Hematopoietic multipotent progenitor cell treated with erythropoietin and hydrocortisone succinate and interleukin-3 and kit ligand, for 4 days (in vitro differentiated cells): ENCODE measurements around the gene ERVFRD-1.
A peak's percentile ranks its signal among the peaks of the same experiment; 100 is the strongest.

Source experiments
- DNase-seq: peaks from one replicate; pipeline ENCODE4 v3.0.0-alpha.2; 2015

ERVFRD-1 gene, protein sequence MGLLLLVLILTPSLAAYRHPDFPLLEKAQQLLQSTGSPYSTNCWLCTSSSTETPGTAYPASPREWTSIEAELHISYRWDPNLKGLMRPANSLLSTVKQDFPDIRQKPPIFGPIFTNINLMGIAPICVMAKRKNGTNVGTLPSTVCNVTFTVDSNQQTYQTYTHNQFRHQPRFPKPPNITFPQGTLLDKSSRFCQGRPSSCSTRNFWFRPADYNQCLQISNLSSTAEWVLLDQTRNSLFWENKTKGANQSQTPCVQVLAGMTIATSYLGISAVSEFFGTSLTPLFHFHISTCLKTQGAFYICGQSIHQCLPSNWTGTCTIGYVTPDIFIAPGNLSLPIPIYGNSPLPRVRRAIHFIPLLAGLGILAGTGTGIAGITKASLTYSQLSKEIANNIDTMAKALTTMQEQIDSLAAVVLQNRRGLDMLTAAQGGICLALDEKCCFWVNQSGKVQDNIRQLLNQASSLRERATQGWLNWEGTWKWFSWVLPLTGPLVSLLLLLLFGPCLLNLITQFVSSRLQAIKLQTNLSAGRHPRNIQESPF

DNA sequence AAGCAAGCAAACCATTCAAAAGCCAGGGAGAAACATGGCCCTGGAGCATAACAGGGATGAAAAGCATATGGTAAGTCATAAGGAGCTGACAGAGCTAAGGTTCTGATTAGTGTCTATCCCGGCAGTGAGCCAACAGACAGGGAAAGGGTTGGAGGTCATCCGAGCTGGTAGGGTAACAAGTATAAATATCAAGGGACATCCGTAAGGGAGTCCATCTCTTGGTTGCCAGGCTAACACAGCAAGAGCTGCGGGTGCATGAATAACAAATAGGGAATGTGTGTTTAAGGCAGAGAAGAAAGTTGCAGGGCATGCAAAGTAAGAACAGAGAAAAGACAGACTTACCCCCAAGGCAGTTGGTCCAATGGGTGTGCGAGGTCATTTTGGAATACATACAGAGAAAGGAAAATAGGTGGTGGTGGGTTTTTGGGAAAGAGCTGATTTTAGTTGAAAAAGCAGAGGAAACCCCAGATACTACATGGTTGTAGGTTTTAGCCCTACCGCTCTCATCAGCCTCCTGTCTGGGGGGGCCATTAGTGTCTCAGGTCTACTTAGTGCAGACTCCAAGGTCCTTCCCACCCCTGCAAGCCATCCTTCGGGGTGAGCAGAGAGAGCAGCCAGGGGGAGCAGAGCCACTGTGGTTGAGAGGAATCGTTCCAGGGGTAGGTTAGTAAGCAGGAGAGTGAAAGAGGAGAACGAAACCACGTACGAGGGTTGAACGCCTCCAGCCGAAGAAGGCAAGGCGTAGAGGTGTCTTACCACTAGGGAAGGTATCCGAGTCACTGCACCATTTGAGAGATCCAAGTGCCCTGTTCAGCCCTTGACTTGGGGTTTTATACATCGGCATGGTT lies at the start of gene ERVFRD-1:
Gene ERVFRD-1 (minus strand): TSS at position 805 of the 848 bp plus-strand sequence. CDS start 6,415 bp downstream, outside the sequence.
- no peak for DNase-seq

DNA sequence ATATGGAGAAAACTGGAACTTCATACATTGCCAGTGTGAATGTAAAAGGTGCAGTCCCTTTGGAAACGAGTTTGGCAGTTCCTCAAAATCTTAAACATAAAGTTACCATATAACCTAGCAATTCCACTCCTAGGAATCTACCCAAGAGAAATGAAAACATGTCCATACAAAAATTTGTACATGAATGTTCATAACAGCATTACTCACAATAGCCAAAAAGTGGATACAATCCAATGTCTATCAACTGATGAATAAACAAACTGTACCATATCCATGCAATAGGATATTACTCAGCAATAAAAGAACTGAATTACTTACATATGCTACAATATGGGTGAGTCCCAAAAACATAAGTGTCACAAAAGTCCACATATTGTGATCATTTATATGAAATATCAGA lies 48.7 kb upstream of the ERVFRD-1 start:
- DNase-seq, result no peak

DNA sequence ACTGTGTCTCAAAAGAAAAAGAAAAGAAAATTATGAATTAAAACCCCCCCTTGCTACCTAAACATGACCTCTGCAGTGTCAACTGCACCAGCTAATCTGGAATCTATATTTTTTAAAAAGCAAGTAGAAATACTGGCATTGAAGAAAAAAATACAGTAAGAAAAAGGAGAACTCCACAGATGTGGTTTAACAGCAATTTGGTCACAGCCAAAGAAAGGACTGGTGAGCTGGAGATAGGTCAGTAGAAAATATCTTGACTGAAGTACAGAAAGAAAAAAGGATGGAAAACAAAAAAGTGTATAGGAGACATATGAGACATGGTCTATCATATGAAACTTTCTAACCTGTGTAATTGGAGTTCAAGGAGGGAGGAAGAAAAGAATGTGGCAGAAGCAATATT lies 44.1 kb upstream of the ERVFRD-1 start:
- DNase-seq, result peak; percentile 51

DNA sequence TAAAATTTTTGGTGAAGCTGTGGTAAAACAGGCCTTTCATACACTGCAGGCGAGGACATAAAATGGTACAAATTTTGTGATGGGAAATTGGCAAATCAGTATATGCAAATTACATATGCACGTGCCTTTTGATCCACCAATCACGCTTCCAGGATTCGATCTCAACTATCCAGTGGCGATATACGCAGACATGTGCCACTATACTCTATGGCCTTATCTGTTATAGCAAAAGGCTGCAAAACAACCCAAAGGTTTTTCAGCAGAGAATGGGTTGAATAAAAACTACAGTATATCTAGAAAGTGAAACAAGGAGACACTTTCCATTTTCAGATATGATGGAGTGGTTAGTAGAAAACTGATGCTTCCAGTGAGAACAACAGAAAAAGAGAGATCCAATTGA lies 41.9 kb upstream of the ERVFRD-1 start:
- no peak for DNase-seq

DNA sequence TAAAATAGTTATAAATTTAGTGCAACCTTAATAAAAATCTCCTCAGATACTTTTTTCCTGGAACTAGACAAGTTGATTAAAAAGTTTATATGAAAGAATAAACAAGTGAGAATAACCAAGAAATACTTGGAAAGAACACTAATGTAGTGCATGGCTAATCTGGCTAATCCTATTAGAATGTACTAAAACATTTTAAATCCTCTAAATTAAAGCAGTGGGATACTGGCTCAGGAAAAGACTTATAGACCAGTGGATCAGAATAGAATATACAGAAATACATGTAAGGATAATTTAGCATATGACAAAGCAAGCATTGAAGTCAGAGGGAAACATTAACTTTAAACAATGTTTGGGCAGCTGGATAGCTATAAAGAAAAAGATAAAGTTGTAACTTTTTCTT lies 41.1 kb upstream of the ERVFRD-1 start:
- no peak for DNase-seq

DNA sequence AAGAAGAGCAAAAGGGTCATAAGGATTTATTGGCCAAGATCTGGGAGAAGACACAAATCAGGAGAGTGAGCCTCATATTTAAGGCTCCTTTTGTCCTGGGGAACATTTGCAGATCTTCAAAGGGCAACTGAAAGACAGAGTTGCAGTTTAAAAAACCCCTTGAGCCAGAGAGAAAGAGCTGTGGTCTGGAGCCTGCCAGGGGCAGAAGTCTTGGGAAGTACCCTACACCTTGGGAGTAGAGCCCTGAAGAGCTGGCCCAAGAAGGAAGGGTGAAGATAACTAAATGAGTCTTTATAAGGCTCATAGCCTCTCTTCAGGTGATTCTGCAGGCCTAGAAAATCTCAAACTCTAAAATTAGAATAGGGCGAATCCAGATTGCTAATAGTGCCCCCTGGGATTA lies 40.0 kb upstream of the ERVFRD-1 start:
- no peak for DNase-seq

DNA sequence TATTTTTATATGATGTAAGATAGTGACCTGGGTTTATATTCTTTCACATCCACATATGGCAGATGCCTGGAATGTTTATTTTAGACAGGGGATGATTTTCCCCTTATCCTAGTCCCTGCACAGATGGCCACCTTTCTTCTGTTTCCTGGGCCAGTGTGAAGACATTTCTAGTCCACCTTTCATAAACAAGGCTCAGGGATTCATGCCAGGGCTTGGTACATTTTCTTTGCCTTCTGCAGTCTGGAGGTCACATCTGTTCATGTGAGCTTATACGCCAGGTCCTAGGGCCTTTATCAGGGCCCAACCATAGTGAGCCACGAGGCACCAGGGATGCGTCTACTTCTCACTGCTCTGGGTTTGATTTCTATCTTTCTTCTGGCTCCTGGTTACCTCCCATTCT lies 38.0 kb upstream of the ERVFRD-1 start:
- no peak for DNase-seq

DNA sequence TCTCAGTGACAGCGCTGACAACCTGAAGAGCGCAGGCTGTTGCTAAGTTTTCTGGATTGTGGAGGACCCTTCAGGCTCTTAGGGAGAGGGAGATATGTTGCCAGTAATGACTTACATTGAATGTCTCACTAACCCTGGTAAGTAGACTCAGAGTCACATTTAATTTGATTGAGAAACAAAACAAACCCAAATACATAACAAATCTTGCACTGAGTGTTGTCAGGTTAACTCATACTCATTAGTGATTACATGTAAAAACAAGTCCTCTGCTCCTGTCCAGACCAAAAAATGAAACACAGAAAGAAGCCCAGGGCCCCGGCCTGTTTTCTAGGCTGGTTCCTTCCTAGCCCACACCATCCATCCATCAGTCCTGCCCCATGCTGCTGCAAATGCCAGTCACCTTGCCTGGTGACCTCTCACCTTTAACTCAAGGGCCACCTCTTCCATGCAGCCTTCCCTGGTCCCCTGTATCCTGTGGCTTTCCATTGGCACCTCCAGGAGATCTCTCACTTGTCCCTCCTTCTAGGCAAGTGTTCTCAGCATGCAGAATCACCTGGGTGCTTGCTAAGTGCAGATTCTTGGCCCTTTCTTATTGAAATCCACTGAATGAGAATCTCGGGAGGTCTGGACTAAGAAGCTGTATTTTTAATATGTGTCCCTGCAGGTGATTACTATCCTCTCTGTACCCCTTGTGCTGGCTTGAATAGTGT lies 34.7 kb upstream of the ERVFRD-1 start:
- DNase-seq, result no peak

GRCh38 chr6:11144393-11144851 lies 32.9 kb upstream of the ERVFRD-1 start:
- DNase-seq, result peak; percentile 83

DNA sequence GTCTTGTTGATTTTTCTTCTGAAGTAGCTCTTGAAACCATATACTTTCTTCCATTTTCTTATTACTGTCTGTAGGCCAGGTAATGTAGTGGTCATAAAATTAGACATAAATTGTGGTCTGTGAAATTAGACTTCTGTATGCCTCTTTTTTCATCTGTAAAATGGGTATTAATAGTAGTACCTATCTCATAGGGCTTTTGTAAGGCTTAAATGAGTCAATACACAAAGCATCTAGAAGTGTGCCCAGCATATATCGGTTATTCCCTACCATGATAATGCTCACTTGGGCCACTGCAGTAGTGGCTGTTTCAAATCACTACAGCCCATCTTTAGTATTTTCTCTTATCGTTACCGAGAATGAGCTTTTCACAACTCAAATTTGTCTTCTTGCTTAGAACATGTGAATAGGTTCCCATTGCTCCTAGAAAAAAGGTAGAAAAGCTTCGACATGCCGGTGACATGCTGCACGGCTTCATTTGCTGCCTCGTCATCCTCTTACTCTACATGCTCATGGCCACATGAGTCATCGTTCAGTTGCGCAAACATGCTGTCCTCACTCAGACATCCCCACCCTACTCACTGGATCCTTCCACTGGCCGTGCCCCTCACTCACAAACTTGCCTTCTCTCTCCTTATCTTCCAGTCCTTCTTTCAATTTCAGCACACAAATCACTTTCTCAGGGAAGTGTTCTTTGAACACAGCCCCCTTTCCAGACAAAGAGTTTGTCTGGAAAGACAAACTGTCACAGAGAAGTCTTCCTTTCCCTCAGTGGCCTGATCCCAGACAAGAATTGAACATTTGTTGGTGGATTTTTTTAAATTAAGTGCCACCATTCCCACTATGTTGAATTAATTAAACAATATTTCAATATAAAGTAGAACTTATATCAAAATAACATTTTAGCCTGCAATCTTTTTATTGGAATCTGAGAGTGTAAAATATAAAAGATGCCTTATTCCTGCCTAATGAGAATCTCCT lies 32.2 kb upstream of the ERVFRD-1 start:
- DNase-seq, result peak; percentile 72

GRCh38 chr6:11142296-11143027 lies 30.9 kb upstream of the ERVFRD-1 start:
- no peak for DNase-seq

DNA sequence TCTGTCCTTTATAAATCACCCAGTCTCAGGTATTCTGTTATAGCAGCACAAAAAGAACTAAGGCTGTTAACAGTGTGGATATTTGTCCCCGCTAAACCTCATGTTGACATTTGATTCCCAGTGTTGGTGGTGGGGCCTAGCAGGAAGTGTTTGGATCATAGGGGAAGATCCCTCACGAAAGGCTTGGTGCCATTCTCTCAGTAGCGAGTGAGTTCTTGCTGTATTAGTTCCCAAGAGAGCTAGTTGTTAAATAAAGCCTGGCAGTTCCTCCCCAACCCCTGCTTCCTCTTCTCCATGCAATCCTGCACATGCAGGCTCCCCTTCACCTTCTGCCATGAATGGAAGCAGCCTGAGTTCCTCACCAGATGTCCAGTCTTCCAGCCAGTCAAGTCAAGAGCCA lies 29.8 kb upstream of the ERVFRD-1 start:
- DNase-seq, result no peak

DNA sequence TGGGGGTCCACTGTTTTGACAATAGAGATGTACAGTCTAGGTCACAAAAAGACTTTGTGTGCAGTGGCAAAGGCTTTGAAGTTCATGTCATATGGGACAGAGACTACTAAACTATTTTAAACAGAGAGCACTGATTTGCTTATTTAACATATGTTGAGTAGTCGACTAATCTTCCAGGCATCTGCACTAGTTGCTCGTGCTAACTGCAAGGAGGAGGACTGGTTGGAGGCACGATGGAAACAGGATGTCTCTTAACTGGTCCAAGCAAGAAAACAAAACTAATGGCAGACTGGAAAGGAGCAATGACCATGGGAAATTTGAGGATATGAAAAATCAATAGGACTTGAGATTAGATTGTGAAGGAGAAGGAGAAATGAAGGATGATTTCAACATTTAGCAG lies 28.5 kb upstream of the ERVFRD-1 start:
- no peak for DNase-seq

DNA sequence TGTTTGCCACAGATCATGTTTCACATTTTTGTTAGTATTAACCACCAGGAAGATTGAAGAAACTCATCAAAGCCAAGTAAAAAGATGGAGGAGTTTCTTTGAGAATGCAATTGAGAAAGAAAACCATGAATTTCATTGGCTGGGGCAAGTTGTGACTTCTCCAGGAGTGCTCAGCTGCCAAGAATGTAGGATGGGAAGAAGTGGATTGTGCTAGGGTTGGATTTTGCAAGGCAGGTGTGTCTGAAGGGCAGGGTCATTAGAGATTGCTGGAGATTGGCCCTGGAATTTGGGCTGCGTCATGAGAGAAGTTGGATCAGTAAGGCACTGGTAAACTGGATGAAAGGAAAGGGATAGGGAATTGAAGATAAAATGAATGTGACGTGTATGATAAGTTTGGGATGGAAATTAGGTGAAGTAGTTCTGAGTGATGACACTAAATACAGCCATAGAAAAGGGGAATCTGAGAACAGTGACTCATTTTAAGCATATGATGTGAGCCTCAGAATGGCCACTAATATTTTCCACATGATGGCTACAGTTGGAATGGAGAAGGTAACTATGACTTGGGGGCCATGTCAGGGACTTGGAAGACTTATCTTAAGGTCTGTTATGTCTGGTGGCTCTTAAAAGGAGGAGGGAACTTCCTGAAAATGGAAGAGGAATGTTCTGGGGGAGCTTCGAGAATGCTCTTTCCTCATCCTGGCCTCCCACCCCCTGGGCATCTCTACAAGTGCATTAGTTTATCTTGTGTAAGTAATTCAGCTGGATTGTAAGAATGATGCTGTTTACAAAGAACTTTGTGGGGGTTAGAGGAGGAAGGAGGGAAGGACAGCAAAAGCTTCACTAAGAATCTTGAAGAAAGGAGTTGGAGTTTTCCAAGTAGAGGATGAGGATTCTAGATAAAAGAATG lies 27.8 kb upstream of the ERVFRD-1 start:
- DNase-seq, result no peak

GRCh38 chr6:11136809-11137208 lies 25.3 kb upstream of the ERVFRD-1 start:
- no peak for DNase-seq

- no peak for DNase-seq
Measured at GRCh38 chr6:11133281-11133680, 21.8 kb upstream of the ERVFRD-1 start.

- no peak for DNase-seq
Measured at GRCh38 chr6:11132194-11132888, 20.8 kb upstream of the ERVFRD-1 start.

GRCh38 chr6:11130605-11131004 lies 19.1 kb upstream of the ERVFRD-1 start:
- no peak for DNase-seq

DNA sequence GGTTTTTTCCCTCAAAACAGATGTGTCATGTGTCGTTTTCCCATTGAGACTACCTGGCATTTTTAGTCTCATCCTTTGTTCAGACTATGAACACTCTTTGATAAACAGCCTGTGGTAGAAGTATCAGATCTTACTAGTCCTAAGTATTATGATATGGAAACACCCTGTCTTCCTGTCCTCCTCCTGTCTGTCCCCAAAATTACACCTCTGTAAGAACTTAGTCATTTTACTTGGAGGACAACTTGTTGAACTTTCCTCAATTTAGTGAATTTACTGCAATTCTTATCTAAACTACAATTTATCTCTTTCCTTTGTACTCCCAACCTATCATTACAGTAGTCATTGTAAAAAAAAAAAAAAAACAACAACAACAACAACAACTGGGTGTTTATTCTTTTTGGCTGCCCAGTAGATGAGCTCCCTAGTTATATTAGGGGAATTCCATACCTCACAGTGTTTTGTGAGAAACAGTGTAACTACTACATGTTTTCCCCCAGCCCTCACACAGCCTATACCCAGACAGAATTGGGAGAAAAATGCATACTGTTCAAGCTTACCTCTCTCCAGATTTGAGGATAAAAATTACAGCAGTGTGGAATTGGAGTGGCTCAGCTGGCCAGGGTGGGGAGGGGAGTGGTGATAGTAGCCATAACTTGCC lies 18.5 kb upstream of the ERVFRD-1 start:
- DNase-seq, result no peak
